ENCODE data around the gene TMEM187.

- TF ChIP-seq CTCF (IDR thresholded peaks at IDR 0.05): no peak
- TF ChIP-seq EZH2 (IDR thresholded peaks at IDR 0.05): no peak
- no peak for TF ChIP-seq EZH2phosphoT487 (IDR thresholded peaks at IDR 0.05)
These were observed 28.3 kb upstream of the TMEM187 start, which contains the start of gene RENBP for GRCh38 chrX:153944140-153944799.

Measured in neural progenitor cell (in vitro differentiated cells).